Tibial nerve (tissue), 4 donors: ENCODE results near the gene SRBD1. TPM values are rescaled to one million over a fixed set of nuclear protein-coding genes. Genes with fewer than 3 reads are reported as not detected.
A peak's percentile ranks its signal among the peaks of the same experiment; 100 is the strongest.

Experiments used
- DNase-seq, 2 donors: peaks; one replicate each; pipeline ENCODE4 v3.0.0-alpha.2; 2019; ENCODE audit warnings: low spot score in 2 of 2
- H3K27ac ChIP-seq, 4 donors: fragments of 200-600 bp; sonication (generic) in 3 of 4; one replicate each; pipeline ENCODE4 v1.5.1; 2017 to 2019; ENCODE audit warnings: mild to moderate bottlenecking in 1 of 4
- H3K27me3 ChIP-seq, 2 donors: fragments of 200-600 bp; sonication (generic) in 1 of 2; one replicate each; pipeline versions ENCODE4 v1.5.1 to v1.6.0; 2017 to 2019
- H3K36me3 ChIP-seq, 3 donors: fragments of 200-600 bp; sonication (generic); one replicate each; pipeline ENCODE4 v1.5.1; 2018 to 2019
- H3K4me1 ChIP-seq, 4 donors: fragments of 200-600 bp; sonication (generic) in 3 of 4; one replicate each; pipeline ENCODE4 v1.5.1; 2017 to 2019
- H3K4me3 ChIP-seq, 4 donors: fragments of 200-600 bp; sonication (generic) in 3 of 4; one replicate each; pipeline ENCODE4 v1.5.1; 2017 to 2019; ENCODE audit warnings: mild to moderate bottlenecking in 1 of 4, moderate library complexity in 1 of 4
- H3K9me3 ChIP-seq, 4 donors: fragments of 200-600 bp; sonication (generic) in 3 of 4; one replicate each; pipeline ENCODE4 v1.5.1; 2017 to 2019
- CTCF ChIP-seq, 5 experiments: fragments of 200-600 bp in 3 of 5; fragments of 450-650 bp in 2 of 5; sonication (generic) in 3 of 5; IDR thresholded peaks; one replicate each; pipeline ENCODE4 v1.5.1; 2016 to 2019; ENCODE audit warnings: antibody characterized with exemption in 5 of 5, mild to moderate bottlenecking in 3 of 5, moderate library complexity in 2 of 5
- EP300 ChIP-seq, 2 donors: sonication (generic); formaldehyde crosslinking; IDR thresholded peaks; one replicate each; pipeline ENCODE4 v1.6.1; 2017; ENCODE audit warnings: antibody characterized with exemption in 2 of 2, mild to moderate bottlenecking in 1 of 2
- POLR2A ChIP-seq, 2 donors: fragments of 450-650 bp; IDR thresholded peaks; one replicate each; pipeline ENCODE4 v1.6.1; 2017; ENCODE audit warnings: antibody characterized with exemption in 2 of 2, mild to moderate bottlenecking in 2 of 2, moderate library complexity in 2 of 2
- WGBS, 2 donors: methylation state at CpG; one replicate each; pipeline ENCODE4 v1.1.5; 2018; 5-methylcytosine and 5-hydroxymethylcytosine counted together
- total RNA-seq, 4 donors: library from RNA; depleted of rRNA; stranded (reverse); fragments of >200 nt; gene quantifications; one replicate each; pipeline ENCODE4 v1.1.0, GENCODE V29; 2016

Gene SRBD1
- total RNA-seq, 4 donors from 2014 or later, result 14.7 to 36.7 (median 20.8) TPM

GRCh38 chr2:45483997-45484396 lies 127.1 kb downstream of the SRBD1 start:
- no peak for TF ChIP-seq POLR2A (IDR thresholded peaks at IDR 0.05)
- no peak for TF ChIP-seq EP300 (IDR thresholded peaks at IDR 0.05)
- TF ChIP-seq CTCF (IDR thresholded peaks at IDR 0.05), result no peak

GRCh38 chr2:45477546-45477945 lies 133.5 kb downstream of the SRBD1 start:
- H3K27me3 ChIP-seq, result no peaks in the 10 kb centered on the region
- WGBS, 2 donors, result 86 to 100% methylated on average over 1 of the region's 1 CpG

More at GRCh38 chr2:45483997-45484396, 127.1 kb downstream of the SRBD1 start:
- H3K27me3 ChIP-seq, result no peaks in the 10 kb centered on the region
- DNase-seq, result no peak
- no peak overlapping the region for H3K27ac ChIP-seq
- H3K36me3 ChIP-seq, result peaks cover 0 to 20% (median 0%) of the 10 kb centered on the region in 3 donors
- no peaks in the 10 kb centered on the region for H3K9me3 ChIP-seq
- no peak overlapping the region for H3K4me3 ChIP-seq
- H3K4me1 ChIP-seq, result no peaks in the 10 kb centered on the region

GRCh38 chr2:45470531-45470930 lies 140.5 kb downstream of the SRBD1 start:
- peak overlapping the region in 1 of 4 donors; percentile 67 for H3K27ac ChIP-seq

More at GRCh38 chr2:45477546-45477945, 133.5 kb downstream of the SRBD1 start:
- TF ChIP-seq EP300 (IDR thresholded peaks at IDR 0.05) (no peak), POLR2A (IDR thresholded peaks at IDR 0.05) (no peak), CTCF (IDR thresholded peaks at IDR 0.05) (no peak)
- no peak overlapping the region for H3K4me3 ChIP-seq
- H3K36me3 ChIP-seq, result peaks cover 0 to 27% (median 0%) of the 10 kb centered on the region in 3 donors
- no peaks in the 10 kb centered on the region for H3K4me1 ChIP-seq
- DNase-seq, result no peak
- H3K9me3 ChIP-seq, result no peaks in the 10 kb centered on the region
- no peak overlapping the region for H3K27ac ChIP-seq

GRCh38 chr2:45469314-45470099 lies 141.6 kb downstream of the SRBD1 start:
- Histone ChIP-seq H3K27me3 (no peaks in the 10 kb centered on the region), H3K4me3 (no peak overlapping the region), H3K27ac (peak overlapping the region in 1 of 4 donors; percentile 67), H3K4me1 (peaks cover 0 to 18% (median 4%) of the 10 kb centered on the region in 4 donors), H3K36me3 (no peaks in the 10 kb centered on the region), H3K9me3 (no peaks in the 10 kb centered on the region)
- TF ChIP-seq EP300 (IDR thresholded peaks at IDR 0.05) (peak in 1 of 2 donors; percentile 46), CTCF (IDR thresholded peaks at IDR 0.05) (no peak), POLR2A (IDR thresholded peaks at IDR 0.05) (no peak)
- DNase-seq, result peak in 1 of 2 donors; percentile 41
- 75 to 77% methylated on average over 2 of the region's 2 CpGs for WGBS, 2 donors

More at GRCh38 chr2:45470531-45470930, 140.5 kb downstream of the SRBD1 start:
- peak in 1 of 2 donors; percentile 68 for TF ChIP-seq EP300 (IDR thresholded peaks at IDR 0.05)
- TF ChIP-seq CTCF (IDR thresholded peaks at IDR 0.05), result no peak
- no peak for TF ChIP-seq POLR2A (IDR thresholded peaks at IDR 0.05)
- Histone ChIP-seq H3K27me3 (no peaks in the 10 kb centered on the region), H3K4me3 (no peak overlapping the region), H3K36me3 (no peaks in the 10 kb centered on the region), H3K9me3 (no peaks in the 10 kb centered on the region), H3K4me1 (peaks cover 0 to 18% (median 4%) of the 10 kb centered on the region in 4 donors)
- peak in 1 of 2 donors; percentile 54 for DNase-seq
- 60 to 76% methylated on average over 3 of the region's 3 CpGs for WGBS, 2 donors

- H3K4me3 ChIP-seq, result no peak overlapping the region
- WGBS, 2 donors, result 94 to 95% methylated on average over 4 of the region's 4 CpGs
- TF ChIP-seq POLR2A (IDR thresholded peaks at IDR 0.05) (no peak), CTCF (IDR thresholded peaks at IDR 0.05) (no peak), EP300 (IDR thresholded peaks at IDR 0.05) (no peak)
- no peak overlapping the region for H3K27ac ChIP-seq
- no peaks in the 10 kb centered on the region for H3K27me3 ChIP-seq
- no peak for DNase-seq
- H3K36me3 ChIP-seq, result no peaks in the 10 kb centered on the region
- no peaks in the 10 kb centered on the region for H3K9me3 ChIP-seq
- peaks cover 0 to 18% (median 4%) of the 10 kb centered on the region in 4 donors for H3K4me1 ChIP-seq
These were observed 142.8 kb downstream of the SRBD1 start for GRCh38 chr2:45468279-45468678.
